HG02588 (cell line): Measurements from ENCODE around the gene C1orf21.
"Not testable (repeated sequence)": the region's sequence is repeated elsewhere in the genome, so short reads cannot be mapped to it uniquely, and the experiment has no call there.

Experiments
- ATAC-seq: cut with Tn5 transposase; IDR thresholded peaks from one replicate; pipeline ENCODE4 v1.9.1; 2021; ENCODE audit warnings: mild to moderate bottlenecking, moderate library complexity; ENCODE audit not compliant: unreplicated experiment

C1orf21 gene

GRCh38 chr1:184386312-184387068 lies at the start of gene C1orf21:
Gene C1orf21, plus strand, starts transcription at chr1:184387029. Its CDS starts 90,481 bp downstream, at chr1:184477510.
- peak; percentile 83 for ATAC-seq

GRCh38 chr1:184337865-184338264 lies 49.0 kb upstream of the C1orf21 start:
- not testable (repeated sequence) for ATAC-seq

- no peak for ATAC-seq
These were observed 45.8 kb upstream of the C1orf21 start for GRCh38 chr1:184340984-184341383.

DNA sequence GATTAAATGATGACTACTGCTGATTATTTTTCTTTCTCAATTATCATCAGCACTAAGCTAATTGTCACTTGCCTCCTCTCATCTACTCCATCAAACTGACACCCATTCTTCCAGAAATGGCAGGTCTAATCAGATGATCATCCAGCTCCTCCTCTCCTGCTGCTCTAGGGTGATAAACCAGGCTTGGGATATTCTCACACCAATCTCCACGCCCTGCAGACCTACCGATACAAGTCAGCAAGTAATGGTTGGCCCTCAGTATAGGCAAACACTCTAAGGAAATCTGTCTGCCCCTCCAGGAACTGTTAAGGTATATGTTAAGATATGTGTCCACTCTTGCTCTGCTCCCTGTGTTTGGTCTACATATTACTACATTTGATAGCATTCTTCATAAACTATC lies 36.3 kb upstream of the C1orf21 start:
- no peak for ATAC-seq

- ATAC-seq: no peak
These were observed 35.3 kb upstream of the C1orf21 start for GRCh38 chr1:184351416-184351975.

DNA sequence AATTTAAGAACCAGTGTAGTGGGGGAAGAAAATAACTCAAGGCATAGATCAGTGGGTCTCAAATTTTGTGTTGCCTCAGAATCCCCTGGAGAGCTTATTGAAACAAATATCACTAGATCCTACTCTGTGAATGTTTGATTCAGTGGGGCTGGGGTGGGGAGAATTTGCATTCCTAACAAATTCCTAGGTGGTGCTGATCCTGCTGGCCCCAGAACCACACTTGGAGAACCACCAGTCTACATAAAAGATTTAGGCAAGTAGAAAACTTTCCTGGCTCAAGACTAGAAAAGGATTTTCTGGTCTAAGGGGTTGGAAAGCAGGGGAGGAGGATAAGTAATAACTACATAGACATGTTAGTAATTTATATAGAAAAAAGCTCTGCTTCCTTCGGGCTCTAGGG lies 34.1 kb upstream of the C1orf21 start:
- ATAC-seq: no peak

DNA sequence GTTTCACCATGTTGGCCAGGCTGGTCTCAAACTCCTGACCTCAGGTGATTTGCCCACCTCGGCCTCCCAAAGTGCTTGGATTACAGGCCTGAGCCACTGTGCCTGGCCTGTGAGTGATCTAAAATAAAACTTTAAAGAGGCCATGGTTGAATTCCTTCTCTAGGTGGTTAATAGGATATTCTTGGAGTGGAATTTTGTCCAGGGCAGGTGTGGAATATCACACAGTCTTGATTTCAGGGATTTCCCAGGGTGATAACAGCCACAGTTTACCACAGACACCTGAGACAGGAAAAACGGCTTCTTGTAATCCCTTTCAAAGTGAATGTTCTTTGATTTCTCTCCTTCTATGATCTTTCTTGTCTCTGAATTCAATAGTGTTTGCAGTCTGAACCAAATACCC lies 32.1 kb upstream of the C1orf21 start:
- no peak for ATAC-seq

DNA sequence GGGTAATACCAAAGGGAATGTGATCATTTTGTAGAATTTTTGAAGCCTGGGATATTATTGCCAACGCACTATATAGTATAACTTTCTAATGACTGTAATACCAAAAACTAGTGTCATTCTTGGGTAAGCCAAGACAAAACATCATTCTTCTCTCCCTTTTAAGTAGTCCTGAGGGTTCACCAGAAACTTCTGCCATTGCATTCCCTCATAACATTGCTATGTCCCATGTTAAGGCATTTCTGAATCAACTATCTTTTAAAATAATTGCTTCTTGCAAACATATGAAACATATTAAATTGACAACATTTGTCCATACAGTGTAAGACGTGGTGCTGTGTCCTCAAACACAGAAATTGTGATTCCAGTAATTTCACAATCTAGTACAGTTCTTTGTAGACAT lies 29.9 kb upstream of the C1orf21 start:
- no peak for ATAC-seq

- no peak for ATAC-seq
These were observed 28.6 kb upstream of the C1orf21 start for GRCh38 chr1:184358256-184358655.

GRCh38 chr1:184359909-184360308 lies 26.9 kb upstream of the C1orf21 start:
- no peak for ATAC-seq

DNA sequence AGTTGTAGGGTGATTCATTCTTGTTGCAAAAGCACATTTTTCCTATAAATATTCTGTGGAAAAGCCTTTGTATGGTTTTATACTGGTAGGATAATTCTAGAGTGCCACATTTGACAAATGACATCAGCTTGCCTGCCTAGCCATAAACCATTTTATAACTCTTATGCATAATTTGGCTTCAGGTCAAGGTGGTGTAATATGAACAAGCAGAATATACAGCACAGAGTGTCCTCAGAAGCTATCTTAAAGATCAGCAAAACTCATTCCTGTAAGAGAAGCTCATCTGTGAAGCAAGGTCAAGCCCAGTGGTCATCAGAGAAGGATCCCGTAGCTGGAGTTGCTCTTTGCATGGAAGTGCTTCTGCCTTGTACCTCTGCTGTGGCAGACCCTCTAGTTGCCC lies 24.0 kb upstream of the C1orf21 start:
- ATAC-seq: no peak

DNA sequence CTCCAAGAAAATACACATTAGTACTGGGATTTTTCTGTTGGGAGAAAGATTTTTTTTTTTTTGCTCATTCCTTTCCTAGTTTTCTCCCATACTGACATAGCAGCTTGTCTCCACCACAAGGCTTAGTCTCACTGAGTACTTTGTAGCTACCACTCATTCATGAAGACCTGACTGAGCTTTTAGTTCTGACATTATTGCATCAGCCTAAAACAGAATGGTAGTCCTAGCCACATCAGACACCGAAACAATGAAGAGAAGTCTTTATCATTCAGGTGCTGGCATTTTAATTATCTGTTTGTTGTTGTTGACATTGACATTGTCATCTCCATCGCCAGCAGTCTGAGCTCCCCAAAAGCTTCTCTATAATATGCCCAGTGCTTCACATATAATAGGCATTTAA lies 21.1 kb upstream of the C1orf21 start:
- ATAC-seq: no peak

DNA sequence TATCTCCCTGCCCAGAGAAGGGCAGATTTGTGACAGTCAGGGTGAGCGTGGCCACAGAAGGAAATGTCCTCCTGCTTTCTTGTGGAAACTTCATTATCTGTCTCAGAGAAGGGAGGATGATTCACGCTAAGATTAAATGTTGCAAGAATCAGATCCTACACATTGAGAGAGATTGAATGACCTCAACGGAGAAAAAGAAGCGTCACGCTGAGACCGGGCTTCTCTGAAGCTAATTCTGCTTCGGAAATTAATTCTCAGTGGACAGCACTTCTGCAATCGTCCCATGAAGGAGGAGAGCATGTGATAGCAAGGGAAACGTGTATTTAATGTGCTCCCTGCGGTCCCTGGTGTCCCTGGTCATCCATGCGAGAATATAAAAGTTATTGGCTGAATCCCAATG lies 19.8 kb upstream of the C1orf21 start:
- ATAC-seq: no peak

- ATAC-seq: no peak
These were observed 19.3 kb upstream of the C1orf21 start for GRCh38 chr1:184367427-184368038.

DNA sequence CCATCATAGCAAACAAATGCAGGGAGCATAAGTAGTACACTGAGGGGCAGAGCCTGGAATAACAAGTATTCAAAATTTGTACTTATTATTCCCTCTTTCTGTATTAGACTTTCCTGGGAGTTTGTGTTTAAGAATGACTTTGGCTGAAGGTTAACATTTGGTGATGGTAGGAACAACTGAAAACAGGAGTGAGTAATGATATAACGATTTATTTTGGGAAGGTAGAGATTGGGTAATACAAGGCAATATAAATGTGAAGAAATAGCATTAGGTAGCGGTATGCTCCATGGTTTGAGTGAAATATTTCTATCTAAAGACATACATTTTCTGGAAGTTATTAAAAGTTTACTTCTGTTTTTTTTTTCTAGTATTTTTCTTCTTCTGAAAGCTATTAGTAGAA lies 18.5 kb upstream of the C1orf21 start:
- no peak for ATAC-seq

- no peak for ATAC-seq
These were observed 16.0 kb upstream of the C1orf21 start for GRCh38 chr1:184370850-184371249.

GRCh38 chr1:184373155-184373554 lies 13.7 kb upstream of the C1orf21 start:
- ATAC-seq: no peak

DNA sequence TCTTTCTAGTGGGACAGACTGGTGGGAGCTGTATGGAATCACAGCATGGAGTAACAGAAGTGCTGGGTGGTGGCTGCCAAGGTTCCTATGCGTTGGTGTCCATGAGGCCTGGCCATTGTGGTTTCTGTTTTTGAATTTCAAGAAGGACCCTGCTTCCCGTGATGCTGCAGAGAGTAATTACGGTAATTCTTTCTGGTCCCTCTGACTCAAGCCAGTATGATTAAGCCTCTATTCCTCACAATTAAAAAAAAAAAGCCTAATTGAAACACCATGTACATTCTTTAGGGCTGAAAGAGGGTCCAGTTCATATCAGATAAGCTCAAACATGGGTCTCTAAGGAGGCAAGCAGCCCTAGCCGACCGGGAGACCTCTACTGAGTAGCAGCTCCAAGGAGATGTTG lies 10.5 kb upstream of the C1orf21 start:
- ATAC-seq: no peak

DNA sequence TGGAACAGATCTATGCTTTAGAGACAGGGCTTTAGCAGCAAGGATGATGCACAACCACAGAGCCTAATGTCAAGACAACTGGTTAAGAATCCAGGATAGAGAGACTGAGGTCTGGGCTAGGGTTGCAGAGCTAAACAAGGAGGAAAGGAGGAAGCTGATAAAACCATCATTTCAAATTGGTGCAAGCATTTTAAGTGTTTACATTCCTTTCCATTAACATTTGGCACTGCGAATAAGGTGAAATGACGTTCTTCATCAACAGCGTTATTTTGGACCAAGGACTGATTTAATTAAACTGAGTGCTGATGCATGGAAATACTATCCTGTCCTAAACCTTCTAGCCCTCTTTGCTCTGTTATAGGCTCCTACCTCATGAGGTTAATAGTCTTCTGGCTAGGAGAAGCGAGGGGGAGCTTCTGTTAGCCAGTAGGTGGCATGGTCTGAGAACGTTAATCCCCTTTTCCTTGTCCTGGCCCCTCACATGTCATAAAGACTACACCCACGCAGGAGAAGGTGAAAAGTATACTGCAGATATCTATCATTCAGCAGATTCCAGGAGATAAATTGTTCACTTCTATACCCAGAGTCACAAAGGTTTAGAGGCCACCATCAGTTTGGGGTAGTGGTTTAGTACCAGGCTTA lies 7.6 kb upstream of the C1orf21 start:
- no peak for ATAC-seq

DNA sequence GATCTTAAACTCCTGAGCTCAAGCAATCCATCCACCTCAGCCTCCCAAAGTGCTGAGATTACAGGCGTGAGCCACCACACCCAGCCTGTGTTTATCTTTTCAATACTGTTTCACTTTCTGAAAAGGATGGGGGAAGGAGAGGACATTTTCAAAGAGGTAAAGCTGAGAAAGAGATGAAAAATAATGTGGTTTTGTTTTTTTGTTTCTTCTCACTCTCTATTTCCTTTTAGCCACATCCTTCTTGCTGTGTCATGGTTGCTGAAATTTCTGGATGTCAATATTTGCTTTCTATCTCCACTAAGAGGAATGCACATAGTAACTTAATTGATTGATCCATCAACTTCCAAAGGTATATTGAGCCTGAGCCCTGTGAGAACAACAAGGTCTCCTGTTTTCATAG lies 6.4 kb upstream of the C1orf21 start:
- no peak for ATAC-seq

GRCh38 chr1:184383772-184384323 lies 3.0 kb upstream of the C1orf21 start:
- no peak for ATAC-seq
